ENCODE data around the gene CCN5.
"Not testable (repeated sequence)": the region's sequence is repeated elsewhere in the genome, so short reads cannot be mapped to it uniquely, and the experiment has no call there.

The CCN5 gene, protein sequence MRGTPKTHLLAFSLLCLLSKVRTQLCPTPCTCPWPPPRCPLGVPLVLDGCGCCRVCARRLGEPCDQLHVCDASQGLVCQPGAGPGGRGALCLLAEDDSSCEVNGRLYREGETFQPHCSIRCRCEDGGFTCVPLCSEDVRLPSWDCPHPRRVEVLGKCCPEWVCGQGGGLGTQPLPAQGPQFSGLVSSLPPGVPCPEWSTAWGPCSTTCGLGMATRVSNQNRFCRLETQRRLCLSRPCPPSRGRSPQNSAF

DNA sequence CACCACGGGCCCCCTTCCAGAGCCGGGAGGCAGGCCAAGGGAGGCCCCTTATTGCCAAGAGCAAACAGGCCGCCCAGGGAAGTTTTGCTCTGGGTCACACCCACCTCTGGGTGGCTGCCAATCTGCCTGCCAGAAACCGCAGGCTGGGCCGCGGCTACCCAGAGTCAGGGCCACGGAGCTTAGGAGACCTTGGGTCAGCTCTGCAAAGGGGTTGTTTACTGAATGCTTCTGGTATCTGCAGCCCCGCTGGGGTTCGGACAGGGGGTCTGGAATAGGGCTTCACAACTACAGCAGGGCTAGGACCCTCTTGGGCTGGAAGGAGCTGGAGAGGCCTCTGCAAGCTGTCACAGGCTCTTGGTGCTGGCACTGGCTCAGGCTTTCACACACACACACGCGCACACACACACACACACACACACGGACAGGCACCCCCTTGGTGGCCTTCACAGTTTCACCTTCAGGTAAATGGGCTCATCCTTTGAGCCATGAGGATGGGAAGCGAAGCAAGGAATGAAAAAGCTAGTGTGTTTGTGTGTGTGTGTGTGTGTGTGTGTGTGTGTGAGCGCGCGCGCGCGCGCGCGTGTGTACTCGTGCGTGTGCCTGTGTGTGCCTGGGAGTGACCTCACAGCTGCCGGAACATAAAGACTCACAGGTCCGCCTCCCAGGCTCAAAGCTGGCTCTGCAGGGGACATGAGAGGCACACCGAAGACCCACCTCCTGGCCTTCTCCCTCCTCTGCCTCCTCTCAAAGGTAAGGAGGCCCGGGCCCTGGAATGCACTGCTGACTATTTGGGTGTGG lies at the start of gene CCN5:
Gene CCN5 (plus strand): TSS at position 669 of the 798 bp plus-strand sequence. CDS start 22 bp downstream, at position 691.
- no peak for DNase-seq

DNA sequence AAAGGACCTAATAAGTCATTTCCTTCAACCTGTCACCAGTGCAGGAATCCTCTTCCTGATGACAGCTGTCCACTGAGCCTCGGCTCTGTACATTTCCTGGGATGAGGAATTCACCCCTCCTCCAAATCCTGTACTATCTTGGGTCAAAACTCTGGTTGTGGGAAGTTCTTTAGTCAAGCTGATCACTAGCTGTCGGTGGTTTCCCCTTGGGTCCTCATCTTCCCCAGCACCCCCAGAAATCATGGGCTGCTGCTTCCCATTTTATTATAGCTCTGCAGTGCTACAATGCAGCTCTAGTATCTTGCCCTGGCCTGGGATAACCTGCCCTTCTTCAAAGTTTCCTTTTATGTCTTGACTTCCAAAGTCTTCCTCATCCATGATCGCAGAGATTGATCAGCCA lies 49.1 kb upstream of the CCN5 start:
- DNase-seq, result no peak

GRCh38 chr20:44670851-44671250 lies 44.3 kb upstream of the CCN5 start:
- DNase-seq, result not testable (repeated sequence)

GRCh38 chr20:44671541-44671940 lies 43.6 kb upstream of the CCN5 start:
- DNase-seq, result peak; percentile 58

DNA sequence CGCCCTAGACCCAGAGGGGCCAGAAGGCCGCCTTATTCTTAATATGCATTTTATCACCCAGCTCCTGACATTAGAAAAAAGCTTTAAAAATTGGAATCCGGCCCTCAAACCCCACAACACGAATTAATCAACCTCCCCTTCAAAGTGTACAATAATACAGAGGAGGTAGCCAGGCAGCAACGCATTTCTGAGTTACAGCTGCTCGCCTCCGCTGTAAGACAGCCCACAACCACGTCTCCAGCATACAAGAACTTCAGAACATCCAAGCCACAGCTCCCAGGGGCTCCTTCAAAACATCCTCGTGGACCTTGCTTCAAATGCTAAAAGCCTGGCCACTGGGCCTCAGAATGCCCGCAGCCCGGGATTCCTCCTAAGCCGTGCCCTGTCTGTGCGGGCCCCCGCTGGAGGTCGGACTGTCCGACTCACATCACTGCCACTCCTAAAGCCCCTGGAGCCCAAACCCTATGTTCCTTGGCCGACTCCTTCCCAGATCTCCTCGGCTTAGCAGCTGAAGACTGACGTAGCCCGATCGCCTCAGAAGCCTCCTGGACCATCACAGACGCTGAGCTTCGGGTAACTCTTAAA lies 42.8 kb upstream of the CCN5 start:
- DNase-seq, result not testable (repeated sequence)

DNA sequence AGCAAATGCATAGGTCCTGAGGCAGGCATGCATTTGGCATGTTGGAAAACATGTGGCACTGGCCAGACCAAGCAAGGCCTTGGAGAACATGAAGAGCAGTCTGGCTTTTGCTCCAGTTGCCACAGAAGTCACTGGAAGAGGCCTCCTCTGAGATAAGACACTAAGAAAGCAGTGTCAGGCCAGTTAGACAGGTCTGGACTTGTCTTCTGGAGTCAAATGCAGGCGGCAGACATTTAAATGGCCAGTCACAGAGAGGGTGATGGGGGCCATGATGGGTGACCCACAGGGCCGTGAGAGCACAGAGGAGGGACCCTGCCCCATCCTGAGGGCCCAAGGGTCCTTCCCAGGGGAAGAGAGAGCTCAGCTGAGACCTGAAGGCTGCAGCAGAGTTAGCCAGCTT lies 36.9 kb upstream of the CCN5 start:
- no peak for DNase-seq

DNA sequence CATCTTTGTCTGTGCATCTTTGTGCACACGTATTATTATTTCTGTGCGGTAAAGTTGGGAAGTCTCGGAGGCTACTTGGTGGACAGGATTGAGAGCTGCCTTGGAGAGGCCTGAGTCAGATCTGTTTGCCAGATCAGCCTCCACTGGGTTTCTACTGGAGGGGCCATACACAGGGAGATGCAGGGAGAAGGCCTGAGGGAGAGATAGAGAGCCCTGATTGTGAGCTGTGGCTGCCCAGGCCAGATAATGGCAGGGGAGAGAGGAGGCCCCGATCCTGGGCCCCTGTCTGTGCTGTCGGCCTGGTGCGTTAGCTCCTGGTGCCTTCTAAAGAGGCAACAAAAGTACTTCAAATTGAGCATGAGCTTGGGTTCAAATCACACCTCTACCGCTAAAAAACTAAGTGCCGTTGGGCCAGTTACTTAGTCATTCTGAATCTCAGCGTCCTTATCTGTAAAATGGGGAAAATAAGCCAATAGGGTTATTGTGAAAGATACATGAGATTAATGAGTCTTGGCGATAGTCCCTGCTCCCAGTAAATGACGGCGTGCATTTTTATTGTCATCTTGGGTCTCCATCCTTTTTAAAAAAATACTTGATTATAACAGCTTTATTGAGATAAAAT lies 36.1 kb upstream of the CCN5 start:
- DNase-seq, result no peak

GRCh38 chr20:44681796-44682566 lies 33.2 kb upstream of the CCN5 start:
- DNase-seq, result no peak

DNA sequence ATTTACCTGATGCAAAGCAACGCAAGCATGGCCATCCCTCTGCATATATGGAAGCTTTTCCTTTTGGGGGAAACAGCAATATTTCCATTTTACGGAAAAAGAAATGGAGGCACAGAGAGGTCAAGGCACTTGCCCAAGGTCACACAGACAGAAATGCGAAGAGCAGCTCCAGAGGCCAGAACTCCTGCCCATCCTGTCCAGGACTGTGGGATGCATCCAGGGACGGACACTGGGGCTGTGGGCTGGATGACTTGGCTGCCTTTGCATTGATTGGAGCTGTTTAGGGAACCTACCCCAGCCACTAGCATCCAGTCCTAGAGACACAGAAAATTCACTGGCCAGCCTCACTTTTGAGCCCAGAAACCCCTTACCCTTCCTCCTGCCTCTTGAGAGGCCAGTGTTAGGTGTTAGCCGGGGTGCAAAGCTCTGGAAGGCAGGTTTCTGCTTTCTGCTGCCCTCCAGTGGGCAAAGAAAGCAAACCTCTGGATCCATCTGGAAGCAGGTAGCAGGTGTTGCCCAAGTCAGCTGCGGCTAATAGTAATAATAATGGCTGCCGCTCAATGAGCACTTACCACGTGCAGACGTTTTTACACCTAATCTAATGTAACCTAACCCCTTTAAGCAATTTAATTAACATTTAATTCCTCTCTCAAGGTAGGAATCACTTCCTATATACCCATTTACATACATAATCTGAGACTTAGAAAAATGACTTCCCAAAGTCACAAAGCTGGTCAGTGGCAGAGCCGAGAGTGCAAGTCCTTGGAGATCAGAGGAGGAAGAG lies 31.7 kb upstream of the CCN5 start:
- peak; percentile 63 for DNase-seq

DNA sequence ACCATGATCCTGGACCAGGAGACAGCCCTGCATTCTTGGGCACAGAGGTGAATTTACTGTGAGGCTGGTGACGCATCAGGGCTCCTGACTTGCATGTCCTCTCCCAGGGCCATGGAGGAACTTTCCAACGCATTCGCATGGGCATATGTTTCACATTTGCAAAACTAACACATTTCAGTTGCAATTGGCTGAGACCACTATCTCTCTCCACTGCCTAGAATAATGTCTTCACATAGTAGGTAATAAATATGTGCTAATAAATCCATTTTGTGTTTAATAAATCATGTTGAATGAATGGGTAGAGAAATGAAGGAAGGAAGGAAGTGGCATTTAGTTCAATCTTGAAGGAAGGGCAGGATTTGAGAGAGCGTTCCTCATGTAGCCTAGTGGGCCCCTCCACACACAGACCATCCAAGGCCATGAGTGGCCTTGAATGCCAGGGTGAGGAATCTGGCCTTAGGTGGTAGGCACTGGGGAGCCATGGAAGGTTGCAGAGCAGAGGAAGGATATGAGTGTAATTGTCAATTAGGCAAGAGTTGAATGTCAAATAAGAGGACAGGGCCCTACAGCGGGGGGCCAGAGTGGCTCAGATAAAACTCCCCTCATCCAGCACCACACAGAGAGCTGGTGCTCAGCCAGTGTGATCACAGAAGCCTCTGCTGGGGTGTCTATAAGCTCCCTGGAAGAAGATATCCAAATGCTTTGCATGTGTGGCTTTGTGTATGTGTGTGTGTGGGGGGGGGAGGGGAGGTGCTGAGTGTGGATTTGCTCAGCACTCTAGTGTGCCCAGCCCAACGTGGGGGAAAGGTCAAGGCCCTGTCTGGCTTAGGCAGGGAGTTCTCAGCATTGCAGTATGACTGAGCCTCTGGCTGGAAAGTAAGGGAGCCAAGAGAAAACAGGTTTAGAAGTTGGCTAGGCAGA lies 30.9 kb upstream of the CCN5 start:
- DNase-seq, result no peak

DNA sequence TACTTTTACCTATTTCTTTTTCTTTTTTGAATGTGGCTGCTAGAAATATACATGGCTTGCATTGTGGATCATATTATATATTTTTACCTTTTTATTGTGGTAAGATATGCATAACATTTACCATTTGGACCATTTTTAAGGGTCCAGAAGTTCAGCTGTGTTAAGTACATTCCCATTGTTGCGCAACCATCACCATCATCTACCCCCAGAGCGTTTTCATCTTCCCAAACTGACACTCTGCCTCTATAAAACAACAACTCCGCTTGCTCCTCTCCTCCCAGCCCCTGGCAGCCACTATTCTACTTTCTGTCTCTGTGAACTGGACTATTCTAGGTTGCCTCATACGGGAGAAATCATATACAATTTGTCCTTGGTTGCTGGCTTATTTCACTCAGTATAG lies 28.2 kb upstream of the CCN5 start:
- DNase-seq, result no peak

GRCh38 chr20:44688053-44688625 lies 27.0 kb upstream of the CCN5 start:
- DNase-seq, result no peak

DNA sequence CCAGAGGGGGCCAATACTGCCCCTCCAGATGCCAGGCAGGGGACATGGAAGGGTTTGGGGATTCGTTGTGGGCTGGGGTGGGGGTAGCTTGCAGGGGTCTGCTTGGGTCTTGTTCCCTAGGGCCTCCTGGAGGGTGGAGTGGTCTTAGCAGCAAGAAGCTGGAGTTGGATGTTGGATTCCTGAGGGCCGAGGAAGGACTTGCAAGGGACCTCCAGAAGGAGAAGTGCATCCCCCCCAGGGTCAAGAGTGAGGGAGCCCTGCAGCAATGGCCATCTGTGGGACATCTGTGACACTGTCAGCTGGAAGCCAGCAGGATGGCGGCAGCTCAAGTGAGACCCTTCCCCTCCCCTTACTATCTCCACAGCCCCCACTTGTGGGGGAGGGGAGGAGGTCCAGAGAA lies 25.4 kb upstream of the CCN5 start:
- no peak for DNase-seq

GRCh38 chr20:44690781-44691423 lies 24.3 kb upstream of the CCN5 start:
- DNase-seq, result no peak

DNA sequence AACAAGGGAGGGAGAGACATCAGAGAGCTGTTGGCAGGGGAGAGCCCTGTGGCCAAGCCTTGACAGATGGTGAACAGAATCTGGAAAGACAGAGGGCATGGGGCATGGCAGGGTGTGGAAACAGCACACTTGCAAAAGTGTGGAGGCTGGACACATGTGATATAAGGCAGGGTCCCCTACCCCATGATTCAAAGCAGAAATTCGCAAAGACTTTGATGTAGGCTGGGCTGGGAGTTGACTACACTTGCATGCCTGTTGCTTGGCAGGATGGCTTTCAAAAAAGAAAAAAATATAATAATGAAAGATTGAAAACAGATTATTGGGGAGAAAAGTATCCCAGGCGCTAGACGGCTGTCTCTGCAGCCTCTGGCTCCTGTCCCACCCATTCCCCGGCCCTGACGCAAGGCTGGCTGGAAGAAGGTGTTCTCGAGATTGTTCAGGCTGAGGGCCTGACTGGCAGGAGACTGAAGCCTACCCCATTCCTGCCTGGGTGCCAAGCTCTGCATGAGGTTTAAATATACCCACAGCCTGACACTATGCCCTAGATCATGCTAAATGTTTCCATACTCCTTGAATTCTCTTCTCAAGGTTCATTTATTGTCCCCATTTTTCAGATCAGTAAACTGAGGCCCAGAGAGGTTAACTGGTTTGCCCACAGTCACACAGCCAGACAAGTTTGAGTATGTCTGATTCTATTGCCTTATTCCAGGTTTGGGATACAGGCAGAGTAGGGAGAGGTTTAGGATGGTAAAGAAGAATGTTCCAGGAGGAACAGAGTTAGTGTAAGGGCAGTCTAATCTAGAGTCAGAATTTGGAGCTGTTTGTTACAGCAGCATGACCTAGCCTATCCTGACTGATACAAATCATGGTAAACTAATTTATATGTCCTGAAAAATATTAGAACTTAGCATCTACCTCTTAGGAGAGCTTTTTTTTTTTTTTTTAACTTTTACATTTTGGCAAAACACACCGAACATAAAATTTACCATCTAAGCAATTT lies 23.4 kb upstream of the CCN5 start:
- DNase-seq, result no peak

- DNase-seq, result no peak
Measured at GRCh38 chr20:44692932-44693480, 22.2 kb upstream of the CCN5 start.

DNA sequence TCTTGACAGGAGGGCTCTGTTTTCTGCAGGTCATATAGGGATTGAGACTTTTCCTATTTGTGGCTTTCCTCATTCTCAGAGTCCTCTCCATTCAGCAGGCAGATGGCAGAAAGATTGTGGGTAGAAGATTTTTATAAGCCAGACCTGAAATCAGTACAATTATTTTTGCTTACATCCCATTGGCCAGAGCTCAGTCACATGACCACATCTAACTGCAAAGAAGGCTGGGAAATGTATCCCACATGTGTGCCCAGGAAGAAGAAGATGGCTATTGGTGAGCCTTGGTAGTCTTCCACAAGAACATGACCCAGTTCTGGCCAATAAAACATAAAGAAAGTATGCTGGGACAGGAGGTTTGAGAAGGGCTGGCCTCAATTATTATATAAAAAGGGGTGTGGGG lies 21.5 kb upstream of the CCN5 start:
- DNase-seq, result no peak

GRCh38 chr20:44694159-44694558 lies 21.0 kb upstream of the CCN5 start:
- no peak for DNase-seq
